Measurements from ENCODE around the gene GAB3.

The GAB3 gene

DNA sequence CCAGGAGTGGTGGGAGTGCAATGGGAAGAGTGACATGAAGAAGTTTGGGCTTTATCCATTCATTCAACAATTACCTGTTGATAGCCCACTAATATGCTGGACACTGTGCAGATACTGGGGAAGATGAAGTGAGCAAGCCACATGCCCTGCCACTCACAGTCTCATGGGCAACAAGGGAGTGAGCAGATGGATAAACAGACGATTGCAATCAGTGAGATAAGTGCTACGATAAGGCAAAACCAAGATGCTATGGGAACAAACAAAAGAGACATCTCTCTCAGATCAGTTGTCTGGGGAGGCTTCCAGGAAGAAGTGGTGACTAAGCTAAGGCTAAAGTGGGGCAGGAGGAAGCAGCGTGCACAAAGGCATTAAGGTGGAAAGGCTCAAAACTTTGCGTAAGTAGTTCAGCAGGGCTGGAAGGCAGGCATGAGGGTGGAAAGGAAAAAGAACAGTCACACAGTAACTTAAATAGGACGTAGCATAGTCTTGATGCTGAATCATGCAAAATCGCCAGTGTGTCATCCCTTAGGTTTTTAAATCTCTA is 31.7 kb downstream of the GAB3 start:
- H3K4me3 ChIP-seq (replicated peaks; ENCODE audit: insufficient read depth, low read length), result no peak overlapping the region
- no peaks in the 10 kb centered on the region for H3K27me3 ChIP-seq (ENCODE audit: insufficient read depth, poor library complexity, severe bottlenecking)
- H3K27ac ChIP-seq (replicated peaks), result peak overlapping the region; percentile 98
- TF ChIP-seq GABPA (IDR thresholded peaks at IDR 0.05; ENCODE audit: low read depth), result no peak
- TF ChIP-seq POLR2AphosphoS5 (IDR thresholded peaks at IDR 0.05; ENCODE audit: low read depth), result peak; percentile 39
- DNase-seq (ENCODE audit: low read depth in 1 of 2, low spot score in 1 of 2), result peak; percentile 55 to 81

- Histone ChIP-seq H3K27ac (replicated peaks) (peak overlapping the region; percentile 98), H3K4me3 (replicated peaks; ENCODE audit: insufficient read depth, low read length) (no peak overlapping the region), H3K27me3 (ENCODE audit: insufficient read depth, poor library complexity, severe bottlenecking) (no peaks in the 10 kb centered on the region)
- no peak for TF ChIP-seq GABPA (IDR thresholded peaks at IDR 0.05; ENCODE audit: low read depth)
- TF ChIP-seq SPI1 (IDR thresholded peaks at IDR 0.05; ENCODE audit: borderline replicate concordance, low read depth), result peak; percentile 100
- DNase-seq (ENCODE audit: low read depth in 1 of 2, low spot score in 1 of 2), result peak in 1 of 2 experiments; percentile 60
Observed at GRCh38 chrX:154718616-154719015, 32.3 kb downstream of the GAB3 start.

DNA sequence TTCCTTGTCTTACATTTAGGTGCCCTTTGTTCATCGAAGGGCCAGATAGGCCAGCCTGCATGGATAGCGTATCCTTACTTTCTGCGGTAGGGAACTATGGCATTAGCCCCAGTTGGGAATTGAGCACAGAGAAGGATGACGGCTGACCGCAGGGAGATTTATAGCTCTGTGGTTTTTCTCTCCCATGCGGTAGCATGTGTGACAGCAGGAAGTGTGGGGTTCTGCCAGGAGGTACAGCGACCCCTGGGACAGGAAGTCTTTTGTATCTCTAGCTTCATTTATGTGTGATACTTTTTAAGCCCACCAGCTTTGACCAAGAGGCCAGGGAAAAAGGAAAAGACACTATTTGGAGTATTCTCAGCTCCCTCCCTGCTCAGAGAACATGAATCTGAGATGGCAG is 33.1 kb downstream of the GAB3 start:
- peak; percentile 25 to 59 for DNase-seq (ENCODE audit: low read depth in 1 of 2, low spot score in 1 of 2)
- TF ChIP-seq GABPA (IDR thresholded peaks at IDR 0.05; ENCODE audit: low read depth), result no peak
- TF ChIP-seq POLR2AphosphoS5 (IDR thresholded peaks at IDR 0.05; ENCODE audit: low read depth), result 0 out of 2 replicates have a peak, but pooled peaks have one; percentile 30
- no peak for TF ChIP-seq REST (IDR thresholded peaks at IDR 0.05; ENCODE audit: insufficient replicate concordance, low read depth)
- TF ChIP-seq SPI1 (IDR thresholded peaks at IDR 0.05; ENCODE audit: borderline replicate concordance, low read depth), result peak; percentile 39; the same call in 1 of the 2 replicates
- no peak for TF ChIP-seq CTCF (IDR thresholded peaks at IDR 0.05; ENCODE audit: insufficient read depth, low read length)
- H3K4me3 ChIP-seq (replicated peaks; ENCODE audit: insufficient read depth, low read length), result no peak overlapping the region
- no peaks in the 10 kb centered on the region for H3K27me3 ChIP-seq (ENCODE audit: insufficient read depth, poor library complexity, severe bottlenecking)
- peak overlapping the region; percentile 98 for H3K27ac ChIP-seq (replicated peaks)

GRCh38 chrX:154715825-154716224 is 35.1 kb downstream of the GAB3 start:
- Histone ChIP-seq H3K27me3 (ENCODE audit: insufficient read depth, poor library complexity, severe bottlenecking) (no peaks in the 10 kb centered on the region), H3K4me3 (replicated peaks; ENCODE audit: insufficient read depth, low read length) (no peak overlapping the region), H3K27ac (replicated peaks) (no peak overlapping the region)
- no peak for DNase-seq (ENCODE audit: low read depth in 1 of 2, low spot score in 1 of 2)
- TF ChIP-seq SPI1 (IDR thresholded peaks at IDR 0.05; ENCODE audit: borderline replicate concordance, low read depth) (no peak), POLR2AphosphoS5 (IDR thresholded peaks at IDR 0.05; ENCODE audit: low read depth) (no peak), REST (IDR thresholded peaks at IDR 0.05; ENCODE audit: insufficient replicate concordance, low read depth) (no peak), GABPA (IDR thresholded peaks at IDR 0.05; ENCODE audit: low read depth) (no peak), CTCF (IDR thresholded peaks at IDR 0.05; ENCODE audit: insufficient read depth, low read length) (no peak)

DNA sequence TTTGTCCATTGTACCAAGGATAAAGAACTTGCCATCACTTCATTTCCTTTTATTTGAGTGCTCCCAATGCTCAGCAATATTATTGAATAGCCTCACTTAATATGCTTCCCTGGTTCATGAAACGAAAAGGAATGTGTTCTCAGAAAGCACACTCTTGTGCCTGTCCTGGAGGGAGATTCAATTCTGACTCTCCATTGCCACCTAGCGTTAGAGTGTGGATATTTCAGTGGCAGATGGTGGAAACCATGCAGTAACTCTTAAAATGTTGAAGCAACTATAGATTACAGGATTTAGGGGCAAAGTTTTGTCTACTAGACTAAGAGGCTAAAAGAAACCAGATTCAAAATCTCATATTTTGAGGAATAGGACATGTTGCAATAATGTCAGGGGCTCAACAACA is 36.0 kb downstream of the GAB3 start:
- Histone ChIP-seq H3K4me3 (replicated peaks; ENCODE audit: insufficient read depth, low read length) (no peak overlapping the region), H3K27ac (replicated peaks) (no peak overlapping the region), H3K27me3 (ENCODE audit: insufficient read depth, poor library complexity, severe bottlenecking) (no peaks in the 10 kb centered on the region)
- TF ChIP-seq SPI1 (IDR thresholded peaks at IDR 0.05; ENCODE audit: borderline replicate concordance, low read depth) (no peak), CTCF (IDR thresholded peaks at IDR 0.05; ENCODE audit: insufficient read depth, low read length) (peak; percentile 42)
- DNase-seq (ENCODE audit: low read depth in 1 of 2, low spot score in 1 of 2), result peak in 1 of 2 experiments; percentile 71
